Natural killer cell (primary cell): Measurements from ENCODE around the gene HSPB6. TPM values are rescaled to one million over a fixed set of nuclear protein-coding genes. Genes with fewer than 3 reads are reported as not detected.

Source experiments
- ATAC-seq, 3 donors: fragments of 150-1000 bp in 2 of 3; fragments of 200-7000 bp in 1 of 3; cut with Tn5 transposase; 1 replicate in 1 of 3; 2 replicates in 2 of 3; pipeline ENCODE4 v1.10.0; 2021; ENCODE audit warnings: mild to moderate bottlenecking in 2 of 3, moderate library complexity in 2 of 3
- DNase-seq, 2 donors: peaks; one replicate each; pipeline versions ENCODE4 v3.0.0 to v3.0.0-alpha.2; 2013 to 2021; ENCODE audit warnings: mixed read lengths in 1 of 2
- H3K27ac ChIP-seq: one replicate; pipeline ENCODE4 v1.5.1; 2013; ENCODE audit warnings: mild to moderate bottlenecking, low read length
- H3K27me3 ChIP-seq: one replicate; pipeline ENCODE4 v1.6.1; 2013; ENCODE audit warnings: low read length; ENCODE audit not compliant: control insufficient read depth, insufficient read depth
- H3K36me3 ChIP-seq: one replicate; pipeline ENCODE4 v1.6.1; 2013; ENCODE audit warnings: low read length; ENCODE audit not compliant: control insufficient read depth, insufficient read depth
- H3K4me1 ChIP-seq: one replicate; pipeline ENCODE4 v1.6.1; 2013; ENCODE audit warnings: low read length; ENCODE audit not compliant: control insufficient read depth, insufficient read depth
- H3K4me3 ChIP-seq: one replicate; pipeline ENCODE4 v1.5.1; 2013; ENCODE audit warnings: low read length
- H3K9me3 ChIP-seq: one replicate; pipeline ENCODE4 v1.6.1; 2013; ENCODE audit warnings: low read length; ENCODE audit not compliant: control insufficient read depth, insufficient read depth
- H3K27ac Mint-ChIP-seq, 2 donors: one replicate each; pipeline ENCODE4 v1.8.0; 2022; ENCODE audit warnings: mild to moderate bottlenecking in 2 of 2, mixed read lengths in 2 of 2, moderate library complexity in 1 of 2
- H3K27me3 Mint-ChIP-seq, 2 donors: one replicate each; pipeline ENCODE4 v1.8.0; 2022; ENCODE audit warnings: low read depth in 2 of 2, mixed read lengths in 2 of 2
- H3K36me3 Mint-ChIP-seq: one replicate; pipeline ENCODE4 v1.8.0; 2022; ENCODE audit warnings: mixed read lengths
- H3K4me1 Mint-ChIP-seq, 2 donors: one replicate each; pipeline ENCODE4 v1.8.0; 2022; ENCODE audit warnings: mixed read lengths in 2 of 2
- H3K4me3 Mint-ChIP-seq: one replicate; pipeline ENCODE4 v1.8.0; 2022; ENCODE audit warnings: mild to moderate bottlenecking, moderate library complexity, mixed read lengths
- H3K9me3 Mint-ChIP-seq, 2 donors: one replicate each; pipeline ENCODE4 v1.8.0; 2022; ENCODE audit warnings: mixed read lengths in 2 of 2
- WGBS: methylation state at CpG from one replicate; pipeline ENCODE4 v1.1.7; 2013; ENCODE audit warnings: missing lambda C conversion rate; ENCODE audit not compliant: insufficient coverage; 5-methylcytosine and 5-hydroxymethylcytosine counted together
- intact Hi-C: fragments of 100-400 bp; cut with micrococcal nuclease; formaldehyde crosslinking; loops from one replicate; pipeline ENCODE4 v1.14.2; 2022
- total RNA-seq, 4 donors: library from RNA; stranded (reverse); fragments of 120-200 nt in 1 of 4; gene quantifications; one replicate each; pipeline versions ENCODE4 v1.2.3 to v1.2.4, GENCODE V29; 2013 to 2022
- TF ChIP-seq, protein P1 (sequence below): fragments of 200-600 bp; IDR thresholded peaks from one replicate; pipeline ENCODE4 v1.8.0; 2022; ENCODE audit warnings: antibody characterized with exemption

Gene HSPB6
- total RNA-seq, 3 donors from 2014 or later (not counting 1 experiment from before 2014, with no cell fraction given): not detected

DNA sequence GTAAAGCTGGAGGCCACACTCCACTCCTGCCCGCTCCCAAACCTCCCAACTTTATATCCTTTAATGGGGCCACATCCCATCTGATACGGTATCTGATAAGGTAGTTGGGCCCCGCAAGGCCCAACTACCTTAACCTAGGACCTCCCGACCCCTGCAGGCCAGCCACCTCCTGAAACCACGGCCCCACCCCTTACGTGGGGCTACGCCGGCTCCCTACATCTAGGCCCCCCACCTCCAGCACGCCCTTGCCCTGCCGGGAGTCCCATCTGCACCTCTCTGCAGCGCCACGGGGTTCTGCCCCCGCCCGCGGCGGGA is 16.8 kb downstream of the HSPB6 start:
- intact Hi-C loops: loop anchor here (1.0 to 10.0 kb wide), 3 partner anchors 23 to 165 kb away; partner anchors contain the start of genes ARHGAP33, HCST, NFKBID and TYROBP
- Mint-ChIP-seq H3K36me3 (no peaks in the 10 kb centered on the region), H3K4me3 (peak overlapping the region; percentile 94), H3K27ac (peak overlapping the region in 1 of 2 donors; percentile 99), H3K27me3 (no peaks in the 10 kb centered on the region), H3K9me3 (no peaks in the 10 kb centered on the region), H3K4me1 (peaks cover 23 to 53% of the 10 kb centered on the region in 2 donors)
- H3K27ac ChIP-seq: peak overlapping the region; percentile 44
- DNase-seq: no peak
- WGBS: 7% methylated on average over 16 of the region's 16 CpGs
- no peaks in the 10 kb centered on the region for H3K27me3 ChIP-seq
- no peaks in the 10 kb centered on the region for H3K9me3 ChIP-seq
- TF ChIP-seq, protein P1, sequence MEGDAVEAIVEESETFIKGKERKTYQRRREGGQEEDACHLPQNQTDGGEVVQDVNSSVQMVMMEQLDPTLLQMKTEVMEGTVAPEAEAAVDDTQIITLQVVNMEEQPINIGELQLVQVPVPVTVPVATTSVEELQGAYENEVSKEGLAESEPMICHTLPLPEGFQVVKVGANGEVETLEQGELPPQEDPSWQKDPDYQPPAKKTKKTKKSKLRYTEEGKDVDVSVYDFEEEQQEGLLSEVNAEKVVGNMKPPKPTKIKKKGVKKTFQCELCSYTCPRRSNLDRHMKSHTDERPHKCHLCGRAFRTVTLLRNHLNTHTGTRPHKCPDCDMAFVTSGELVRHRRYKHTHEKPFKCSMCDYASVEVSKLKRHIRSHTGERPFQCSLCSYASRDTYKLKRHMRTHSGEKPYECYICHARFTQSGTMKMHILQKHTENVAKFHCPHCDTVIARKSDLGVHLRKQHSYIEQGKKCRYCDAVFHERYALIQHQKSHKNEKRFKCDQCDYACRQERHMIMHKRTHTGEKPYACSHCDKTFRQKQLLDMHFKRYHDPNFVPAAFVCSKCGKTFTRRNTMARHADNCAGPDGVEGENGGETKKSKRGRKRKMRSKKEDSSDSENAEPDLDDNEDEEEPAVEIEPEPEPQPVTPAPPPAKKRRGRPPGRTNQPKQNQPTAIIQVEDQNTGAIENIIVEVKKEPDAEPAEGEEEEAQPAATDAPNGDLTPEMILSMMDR: no peak
- H3K36me3 ChIP-seq: peaks cover 34% of the 10 kb centered on the region
- H3K4me1 ChIP-seq: peaks cover 50% of the 10 kb centered on the region
- H3K4me3 ChIP-seq: peak overlapping the region; percentile 67
- peak; percentile 0 to 1 (median 1) for ATAC-seq

DNA sequence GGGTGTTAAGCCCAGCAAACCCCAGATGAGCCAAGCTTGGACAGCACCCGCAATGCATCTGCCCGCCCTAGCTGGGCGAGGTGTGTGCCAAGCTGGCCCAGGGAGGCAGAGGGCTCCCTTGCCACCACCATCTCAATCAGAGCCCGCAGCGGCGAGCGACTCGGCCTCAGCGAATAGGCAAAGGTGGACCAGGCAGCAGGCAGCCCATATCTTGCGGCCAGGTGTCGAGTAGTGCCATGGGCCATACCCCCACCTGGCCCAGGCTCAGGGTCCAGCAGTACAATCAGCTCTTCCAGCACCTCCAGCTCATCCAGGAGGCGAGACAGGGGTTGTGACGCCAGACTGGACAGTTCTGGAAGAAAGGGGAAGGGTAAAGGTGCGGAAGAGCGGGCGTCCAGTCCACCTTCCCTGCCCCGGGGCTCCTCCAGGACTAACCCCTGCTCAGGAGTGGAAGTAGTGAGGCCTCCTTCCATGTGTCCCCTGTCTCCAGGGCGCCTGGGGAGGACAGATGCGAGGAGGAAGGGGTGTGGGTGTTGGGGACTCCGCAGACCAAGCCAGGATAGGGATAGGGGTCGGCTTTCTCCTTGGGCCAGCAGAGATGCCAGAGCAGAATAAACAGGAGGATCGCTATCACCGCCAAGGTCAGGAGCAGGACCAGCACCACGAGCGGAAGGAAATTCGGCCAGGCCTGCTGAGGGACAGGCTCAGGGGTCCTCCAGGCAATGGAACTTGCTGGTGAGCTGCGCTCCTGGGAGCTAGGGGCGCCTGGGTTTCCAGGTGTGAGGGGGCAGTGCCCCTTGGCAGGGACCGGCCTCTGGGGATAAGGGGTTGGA is 17.3 kb downstream of the HSPB6 start:
- DNase-seq (peak in 1 of 2 donors; percentile 19), ATAC-seq (no peak)
- Histone ChIP-seq H3K27ac (no peak overlapping the region), H3K4me1 (peaks cover 47% of the 10 kb centered on the region), H3K36me3 (peaks cover 37% of the 10 kb centered on the region), H3K4me3 (peak overlapping the region; percentile 67), H3K27me3 (no peaks in the 10 kb centered on the region), H3K9me3 (no peaks in the 10 kb centered on the region)
- H3K4me3 Mint-ChIP-seq: peak overlapping the region; percentile 49
- H3K36me3 Mint-ChIP-seq: no peaks in the 10 kb centered on the region
- no peaks in the 10 kb centered on the region for H3K27me3 Mint-ChIP-seq
- TF ChIP-seq, protein P1: no peak
- peaks cover 19 to 47% of the 10 kb centered on the region in 2 donors for H3K4me1 Mint-ChIP-seq
- 91% methylated on average over 28 of the region's 29 CpGs for WGBS
- no peaks in the 10 kb centered on the region for H3K9me3 Mint-ChIP-seq
- no peak overlapping the region for H3K27ac Mint-ChIP-seq
- intact Hi-C loops: loop anchor here (1.0 to 10.0 kb wide), 3 partner anchors 22 to 165 kb away; partner anchors contain the start of genes ARHGAP33, HCST, NFKBID and TYROBP

DNA sequence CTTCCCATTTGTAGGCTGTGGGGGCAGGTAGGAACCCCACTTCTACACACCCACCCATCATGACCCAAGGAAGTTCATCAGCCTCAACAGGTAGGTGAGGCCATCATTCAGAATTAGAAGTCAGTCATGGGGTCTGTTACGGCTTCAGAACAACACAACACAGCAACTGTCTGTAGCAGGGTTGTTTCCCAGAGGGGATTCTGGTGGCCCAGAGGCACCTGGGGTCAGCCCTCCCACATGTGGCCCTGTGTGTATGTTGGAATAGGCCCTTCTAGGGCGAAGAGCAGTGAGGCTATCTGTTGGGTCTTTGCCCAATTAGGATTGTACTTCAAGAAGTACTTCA is 18.0 kb downstream of the HSPB6 start:
- no peaks in the 10 kb centered on the region for H3K36me3 Mint-ChIP-seq
- peak overlapping the region; percentile 31 for H3K4me3 Mint-ChIP-seq
- H3K4me1 Mint-ChIP-seq: peaks cover 19 to 48% of the 10 kb centered on the region in 2 donors
- Histone ChIP-seq H3K36me3 (peaks cover 42% of the 10 kb centered on the region), H3K4me3 (no peak overlapping the region), H3K4me1 (peaks cover 41% of the 10 kb centered on the region), H3K27ac (no peak overlapping the region), H3K27me3 (no peaks in the 10 kb centered on the region), H3K9me3 (no peaks in the 10 kb centered on the region)
- 100% methylated on average over 2 of the region's 2 CpGs for WGBS
- TF ChIP-seq, protein P1: no peak
- no peak for ATAC-seq
- intact Hi-C loops: no loop called here
- H3K27ac Mint-ChIP-seq: no peak overlapping the region
- DNase-seq: no peak
- no peaks in the 10 kb centered on the region for H3K27me3 Mint-ChIP-seq
- no peaks in the 10 kb centered on the region for H3K9me3 Mint-ChIP-seq
